NCI-H2196 treated with DMSO at 0.1 percent for 48 hours (cell line): Measurements from ENCODE around the gene GKN2.
"Not testable (repeated sequence)": the region's sequence is repeated elsewhere in the genome, so short reads cannot be mapped to it uniquely, and the experiment has no call there.

Experiments
- DNase-seq: peaks from one replicate; lab custom pipeline; 2025; ENCODE audit not compliant: unreplicated experiment; lab: John Stamatoyannopoulos, UW

Gene GKN2

GRCh38 chr2:68921646-68922045 lies 31.0 kb downstream of the GKN2 start:
- no peak for DNase-seq

GRCh38 chr2:68920481-68921170 lies 32.1 kb downstream of the GKN2 start:
- DNase-seq, result no peak

GRCh38 chr2:68918497-68918896 lies 34.2 kb downstream of the GKN2 start:
- no peak for DNase-seq

- no peak for DNase-seq
Observed at GRCh38 chr2:68917034-68917718, 35.5 kb downstream of the GKN2 start.

- no peak for DNase-seq
Observed at GRCh38 chr2:68916226-68916625, 36.5 kb downstream of the GKN2 start.

- DNase-seq, result no peak
Observed at GRCh38 chr2:68915393-68915792, 37.3 kb downstream of the GKN2 start.

- no peak for DNase-seq
Observed at GRCh38 chr2:68913359-68913758, 39.3 kb downstream of the GKN2 start.

- DNase-seq, result no peak
Observed at GRCh38 chr2:68912732-68913131, 40.0 kb downstream of the GKN2 start.

GRCh38 chr2:68912111-68912510 lies 40.6 kb downstream of the GKN2 start:
- DNase-seq, result no peak

GRCh38 chr2:68911709-68912108 lies 41.0 kb downstream of the GKN2 start:
- no peak for DNase-seq

GRCh38 chr2:68911246-68911645 lies 41.4 kb downstream of the GKN2 start:
- no peak for DNase-seq

- peak; percentile 4 for DNase-seq
Observed at GRCh38 chr2:68909793-68910674, 42.7 kb downstream of the GKN2 start.

- peak; percentile 78 for DNase-seq
Observed at GRCh38 chr2:68908392-68908970, 44.2 kb downstream of the GKN2 start.

- DNase-seq, result no peak
Observed at GRCh38 chr2:68907920-68908253, 44.8 kb downstream of the GKN2 start.

GRCh38 chr2:68907232-68907919 lies 45.3 kb downstream of the GKN2 start:
- DNase-seq, result no peak

GRCh38 chr2:68906716-68907115 lies 46.0 kb downstream of the GKN2 start:
- no peak for DNase-seq

GRCh38 chr2:68905116-68905515 lies 47.6 kb downstream of the GKN2 start:
- no peak for DNase-seq

- no peak for DNase-seq
Observed at GRCh38 chr2:68901561-68901960, 51.1 kb downstream of the GKN2 start.

- no peak for DNase-seq
Observed at GRCh38 chr2:68901199-68901514, 51.5 kb downstream of the GKN2 start.

GRCh38 chr2:68900496-68901198 lies 52.0 kb downstream of the GKN2 start:
- DNase-seq, result no peak

GRCh38 chr2:68895981-68896380 lies 56.7 kb downstream of the GKN2 start:
- not testable (repeated sequence) for DNase-seq
